Suprapubic skin (tissue), 4 donors: ENCODE measurements around the gene POPDC2. TPM values are rescaled to one million over a fixed set of nuclear protein-coding genes. Genes with fewer than 3 reads are reported as not detected.

ENCODE experiments used
- DNase-seq, 2 donors: peaks; one replicate each; pipeline ENCODE4 v3.0.0-alpha.2; 2019; ENCODE audit warnings: low spot score in 2 of 2
- H3K27ac ChIP-seq: fragments of 200-600 bp; sonication (generic); one replicate; pipeline ENCODE4 v1.5.1; 2019
- H3K27me3 ChIP-seq: fragments of 200-600 bp; sonication (generic); one replicate; pipeline ENCODE4 v1.5.1; 2019
- H3K36me3 ChIP-seq: fragments of 200-600 bp; sonication (generic); one replicate; pipeline ENCODE4 v1.5.1; 2019
- H3K4me1 ChIP-seq: fragments of 200-600 bp; sonication (generic); one replicate; pipeline ENCODE4 v1.5.1; 2019
- H3K4me3 ChIP-seq: fragments of 200-600 bp; sonication (generic); one replicate; pipeline ENCODE4 v1.5.1; 2019; ENCODE audit warnings: mild to moderate bottlenecking
- H3K9me3 ChIP-seq: fragments of 200-600 bp; sonication (generic); one replicate; pipeline ENCODE4 v1.5.1; 2019
- EP300 ChIP-seq: sonication (generic); formaldehyde crosslinking; IDR thresholded peaks from one replicate; pipeline ENCODE4 v1.6.1; 2017; ENCODE audit warnings: antibody characterized with exemption
- POLR2A ChIP-seq, 2 donors: fragments of 450-650 bp; IDR thresholded peaks; one replicate each; pipeline ENCODE4 v1.6.1; 2017; ENCODE audit warnings: antibody characterized with exemption in 2 of 2, mild to moderate bottlenecking in 2 of 2, moderate library complexity in 2 of 2
- POLR2AphosphoS5 ChIP-seq, 3 donors: sonication (generic); formaldehyde crosslinking; IDR thresholded peaks; one replicate each; pipeline ENCODE4 v1.6.1; 2017; ENCODE audit warnings: antibody characterized with exemption in 3 of 3
- WGBS: methylation state at CpG from one replicate; pipeline ENCODE4 v1.1.5; 2018; 5-methylcytosine and 5-hydroxymethylcytosine counted together
- total RNA-seq, 4 donors: library from RNA; depleted of rRNA; stranded (reverse); fragments of >200 nt; gene quantifications; one replicate each; pipeline ENCODE4 v1.1.0, GENCODE V29; 2016
- TF ChIP-seq, protein P1 (sequence below), 2 donors: fragments of 200-600 bp in 1 of 2; fragments of 450-650 bp in 1 of 2; sonication (generic) in 1 of 2; IDR thresholded peaks; one replicate each; pipeline ENCODE4 v1.5.1; 2016 to 2019; ENCODE audit warnings: antibody characterized with exemption in 2 of 2, mild to moderate bottlenecking in 1 of 2, moderate library complexity in 1 of 2

The POPDC2 gene
- total RNA-seq, 4 donors from 2014 or later: 0.68 to 4.5 (median 3.4) TPM

DNA sequence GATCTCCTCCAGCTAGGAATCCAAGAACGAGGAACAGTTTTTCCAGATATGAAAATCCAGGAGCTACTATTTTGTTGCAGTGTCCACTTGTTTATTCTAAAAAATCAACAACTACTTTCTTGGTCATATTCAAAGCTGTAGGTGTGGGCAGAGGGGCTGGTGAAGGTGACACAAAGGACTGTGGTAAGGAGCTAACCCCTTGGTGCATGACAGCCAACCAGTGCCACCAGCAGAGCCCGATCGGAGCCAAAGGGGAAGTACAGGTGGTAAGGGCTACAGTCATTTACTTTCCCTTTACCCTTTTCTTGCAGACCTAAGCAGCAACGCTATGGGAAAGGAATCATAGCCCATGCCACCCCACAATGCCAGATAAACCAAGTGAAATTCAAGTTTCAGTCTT, 32.0 kb downstream of the POPDC2 start:
- H3K27me3 ChIP-seq: no peaks in the 10 kb centered on the region
- TF ChIP-seq POLR2AphosphoS5 (IDR thresholded peaks at IDR 0.05): no peak
- no peak for TF ChIP-seq POLR2A (IDR thresholded peaks at IDR 0.05)
- TF ChIP-seq EP300: no peak
- TF ChIP-seq, protein P1, sequence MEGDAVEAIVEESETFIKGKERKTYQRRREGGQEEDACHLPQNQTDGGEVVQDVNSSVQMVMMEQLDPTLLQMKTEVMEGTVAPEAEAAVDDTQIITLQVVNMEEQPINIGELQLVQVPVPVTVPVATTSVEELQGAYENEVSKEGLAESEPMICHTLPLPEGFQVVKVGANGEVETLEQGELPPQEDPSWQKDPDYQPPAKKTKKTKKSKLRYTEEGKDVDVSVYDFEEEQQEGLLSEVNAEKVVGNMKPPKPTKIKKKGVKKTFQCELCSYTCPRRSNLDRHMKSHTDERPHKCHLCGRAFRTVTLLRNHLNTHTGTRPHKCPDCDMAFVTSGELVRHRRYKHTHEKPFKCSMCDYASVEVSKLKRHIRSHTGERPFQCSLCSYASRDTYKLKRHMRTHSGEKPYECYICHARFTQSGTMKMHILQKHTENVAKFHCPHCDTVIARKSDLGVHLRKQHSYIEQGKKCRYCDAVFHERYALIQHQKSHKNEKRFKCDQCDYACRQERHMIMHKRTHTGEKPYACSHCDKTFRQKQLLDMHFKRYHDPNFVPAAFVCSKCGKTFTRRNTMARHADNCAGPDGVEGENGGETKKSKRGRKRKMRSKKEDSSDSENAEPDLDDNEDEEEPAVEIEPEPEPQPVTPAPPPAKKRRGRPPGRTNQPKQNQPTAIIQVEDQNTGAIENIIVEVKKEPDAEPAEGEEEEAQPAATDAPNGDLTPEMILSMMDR (IDR thresholded peaks at IDR 0.05): no peak
- peaks cover 24% of the 10 kb centered on the region for H3K4me1 ChIP-seq
- no peaks in the 10 kb centered on the region for H3K9me3 ChIP-seq
- no peak overlapping the region for H3K4me3 ChIP-seq
- 77% methylated on average over 4 of the region's 4 CpGs for WGBS
- DNase-seq: no peak
- H3K36me3 ChIP-seq: no peaks in the 10 kb centered on the region
- H3K27ac ChIP-seq: no peak overlapping the region

DNA sequence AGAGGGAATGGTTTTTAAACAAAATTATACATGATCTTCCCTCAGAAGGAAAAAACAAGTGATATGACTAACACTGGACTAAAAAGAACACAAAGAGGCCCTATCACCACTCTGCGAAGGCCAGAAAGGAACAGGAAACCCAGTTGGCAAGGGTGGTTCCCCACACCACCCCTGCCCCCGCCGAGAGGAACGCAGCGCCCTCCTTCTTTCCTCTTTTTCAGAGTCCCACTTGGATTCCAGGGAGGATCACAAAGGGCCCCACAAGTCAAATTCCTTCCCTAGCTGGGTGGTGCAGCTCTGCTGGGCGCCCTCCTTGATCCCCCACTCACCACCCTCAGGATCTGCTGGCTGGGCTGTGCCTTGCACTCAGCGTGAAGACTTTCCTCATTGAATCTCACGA, 32.9 kb downstream of the POPDC2 start:
- no peak overlapping the region for H3K27ac ChIP-seq
- WGBS: 64% methylated on average over 8 of the region's 8 CpGs
- no peak for DNase-seq

DNA sequence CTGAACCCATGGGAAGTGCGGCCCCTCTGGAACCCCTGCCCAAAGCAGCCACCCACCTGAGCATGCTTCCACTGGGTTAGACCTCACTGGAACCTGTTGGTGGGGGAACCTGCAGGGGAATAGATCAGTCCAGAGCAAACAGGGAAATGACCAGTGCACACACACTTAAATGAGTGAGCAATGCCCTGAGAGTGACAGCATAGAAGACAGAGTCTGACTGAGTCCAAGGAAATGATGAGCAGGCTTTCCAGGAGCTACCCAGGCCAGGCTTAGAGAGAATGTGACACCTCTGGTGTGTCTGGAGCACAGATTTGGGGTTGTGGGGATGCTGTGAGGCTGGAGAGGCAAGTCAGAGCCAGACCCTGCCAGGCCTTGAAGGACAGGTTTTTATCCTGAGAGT, 34.2 kb downstream of the POPDC2 start:
- peaks cover 24% of the 10 kb centered on the region for H3K4me1 ChIP-seq
- H3K9me3 ChIP-seq: no peaks in the 10 kb centered on the region
- 89% methylated on average over 1 of the region's 1 CpG for WGBS
- no peaks in the 10 kb centered on the region for H3K36me3 ChIP-seq
- no peak overlapping the region for H3K27ac ChIP-seq
- no peak overlapping the region for H3K4me3 ChIP-seq
- H3K27me3 ChIP-seq: no peaks in the 10 kb centered on the region
- DNase-seq: no peak
- TF ChIP-seq POLR2A (IDR thresholded peaks at IDR 0.05) (no peak), POLR2AphosphoS5 (IDR thresholded peaks at IDR 0.05) (no peak), EP300 (no peak)
- TF ChIP-seq, protein P1 (IDR thresholded peaks at IDR 0.05): no peak

More for the DNA sequence above, 32.9 kb downstream of the POPDC2 start:
- Histone ChIP-seq H3K36me3 (no peaks in the 10 kb centered on the region), H3K4me1 (peaks cover 24% of the 10 kb centered on the region), H3K4me3 (no peak overlapping the region), H3K9me3 (no peaks in the 10 kb centered on the region), H3K27me3 (no peaks in the 10 kb centered on the region)
- TF ChIP-seq, protein P1 (IDR thresholded peaks at IDR 0.05): no peak
- no peak for TF ChIP-seq POLR2A (IDR thresholded peaks at IDR 0.05)
- no peak for TF ChIP-seq POLR2AphosphoS5 (IDR thresholded peaks at IDR 0.05)

DNA sequence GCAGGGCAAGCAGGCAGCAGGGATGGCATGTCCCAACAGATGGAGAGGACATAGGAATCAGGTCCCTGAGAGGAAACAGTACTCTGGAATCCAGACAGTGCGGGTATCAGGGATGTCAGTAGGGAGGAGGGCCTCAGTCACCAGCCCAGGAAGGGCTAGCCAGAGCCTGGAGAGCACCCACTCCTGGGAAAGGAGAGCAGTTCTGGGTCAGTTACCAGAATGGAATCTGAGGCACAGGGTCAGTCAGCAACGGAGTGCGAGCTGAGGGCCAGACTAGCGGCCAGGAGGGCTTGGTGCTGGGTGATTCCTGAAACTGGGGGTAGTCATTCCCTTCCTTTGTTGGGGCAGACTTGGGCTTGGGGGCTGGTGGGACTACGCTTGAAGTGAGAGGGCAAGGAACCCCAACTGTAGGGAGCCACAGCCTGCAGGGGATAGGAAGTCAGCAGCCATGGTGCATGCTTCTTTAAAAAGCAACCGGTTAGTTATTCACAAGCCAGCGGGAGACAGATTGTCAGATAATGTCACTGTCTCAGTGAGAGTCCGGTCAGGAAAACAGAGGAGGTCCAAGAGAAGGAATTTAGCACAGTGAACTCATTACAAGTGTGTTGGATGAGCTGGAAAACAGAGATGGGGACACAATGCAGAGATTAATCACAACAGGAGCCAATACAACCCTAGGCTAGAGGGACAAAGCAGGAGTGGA, 34.8 kb downstream of the POPDC2 start:
- peaks cover 22% of the 10 kb centered on the region for H3K4me1 ChIP-seq
- H3K27me3 ChIP-seq: no peaks in the 10 kb centered on the region
- no peak for DNase-seq
- H3K36me3 ChIP-seq: no peaks in the 10 kb centered on the region
- H3K9me3 ChIP-seq: no peaks in the 10 kb centered on the region
- TF ChIP-seq POLR2AphosphoS5 (IDR thresholded peaks at IDR 0.05): no peak
- TF ChIP-seq, protein P1 (IDR thresholded peaks at IDR 0.05): no peak
- no peak for TF ChIP-seq EP300
- TF ChIP-seq POLR2A (IDR thresholded peaks at IDR 0.05): no peak
- no peak overlapping the region for H3K4me3 ChIP-seq
- WGBS: 74% methylated on average over 8 of the region's 8 CpGs
- no peak overlapping the region for H3K27ac ChIP-seq

DNA sequence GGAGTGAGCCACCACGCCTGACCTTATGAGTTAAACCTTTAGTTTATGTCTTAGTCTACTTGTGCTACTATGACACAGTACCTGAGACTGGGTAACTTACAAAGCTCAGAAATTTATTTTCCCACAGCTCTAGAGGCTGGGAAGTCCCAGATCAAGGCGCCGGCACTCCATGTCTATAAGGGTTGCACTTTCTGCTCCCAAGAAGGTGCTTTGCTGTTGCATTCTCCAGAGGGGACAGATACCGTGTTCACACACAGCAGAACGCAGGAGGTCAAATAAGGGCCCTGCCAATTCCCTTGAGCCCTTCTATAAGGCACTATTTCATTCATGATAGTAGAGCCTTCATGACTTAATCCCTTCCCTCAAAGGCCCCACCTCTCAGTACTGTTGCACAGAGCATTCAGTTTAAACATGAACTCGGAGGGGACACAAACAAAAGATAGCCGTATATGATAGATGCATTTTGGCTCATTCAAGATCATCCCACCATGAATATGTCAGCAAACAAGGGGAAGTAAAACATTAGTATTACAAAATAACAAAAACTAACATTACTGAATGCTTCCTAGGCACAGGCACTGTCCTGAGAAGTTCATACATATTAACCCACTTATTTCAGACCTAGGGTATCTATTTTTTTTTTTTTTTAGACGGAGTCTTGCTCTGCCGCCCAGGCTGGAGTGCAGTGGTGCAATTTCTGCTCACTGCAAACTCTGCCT, 36.2 kb downstream of the POPDC2 start:
- H3K4me3 ChIP-seq: no peak overlapping the region
- no peak for DNase-seq
- H3K9me3 ChIP-seq: no peaks in the 10 kb centered on the region
- no peaks in the 10 kb centered on the region for H3K36me3 ChIP-seq
- WGBS: 93% methylated on average over 9 of the region's 9 CpGs
- no peaks in the 10 kb centered on the region for H3K27me3 ChIP-seq
- H3K27ac ChIP-seq: no peak overlapping the region
- TF ChIP-seq POLR2AphosphoS5 (IDR thresholded peaks at IDR 0.05): no peak
- no peak for TF ChIP-seq POLR2A (IDR thresholded peaks at IDR 0.05)
- TF ChIP-seq EP300: no peak
- TF ChIP-seq, protein P1 (IDR thresholded peaks at IDR 0.05): no peak
- peaks cover 15% of the 10 kb centered on the region for H3K4me1 ChIP-seq
